Hepatocyte (in vitro differentiated cells): ENCODE results near the gene PMS2.

Source experiments
- CTCF ChIP-seq: fragments of 200-600 bp; sonication (generic); IDR thresholded peaks from 2 replicates; pipeline ENCODE4 v1.5.1; 2016; ENCODE audit warnings: antibody characterized with exemption, mild to moderate bottlenecking; ENCODE audit not compliant: poor library complexity
- EZH2 ChIP-seq: fragments of 200-600 bp; sonication (generic); IDR thresholded peaks from 2 replicates; pipeline ENCODE4 v1.6.1; 2016; ENCODE audit warnings: antibody characterized with exemption, mild to moderate bottlenecking, borderline replicate concordance

GRCh38 chr7:6027806-6028365 lies 19.0 kb upstream of the PMS2 start:
- TF ChIP-seq EZH2, result no peak
- TF ChIP-seq CTCF, result no peak
